Spleen (tissue), 7 donors: ENCODE measurements around the gene TENM4.

Source experiments
- CTCF ChIP-seq, 11 experiments: fragments of 200-600 bp in 7 of 11; fragments of 450-650 bp in 4 of 11; sonication (generic) in 4 of 11; IDR thresholded peaks in 8 of 11; conservative IDR thresholded peaks in 3 of 11; 1 replicate in 7 of 11; 2 replicates in 4 of 11; pipeline versions ENCODE4 v1.4.0 to v1.8.0; 2016 to 2021; ENCODE audit warnings: antibody characterized with exemption in 11 of 11, inconsistent platforms in 4 of 11, mild to moderate bottlenecking in 1 of 11
- POLR2A ChIP-seq, 3 donors: fragments of 450-650 bp; IDR thresholded peaks; one replicate each; pipeline ENCODE4 v1.5.1; 2017; ENCODE audit warnings: antibody characterized with exemption in 3 of 3, mild to moderate bottlenecking in 1 of 3
- donor health status: DM: no; HTN: no; CAD: no; lungs with moderate emphysema.
- donor health status: DM: no; HTN: no; CAD: no.
- donor health status: DM: no; HTN: no; CAD: no.

- TF ChIP-seq POLR2A (IDR thresholded peaks at IDR 0.05) = no peak
- TF ChIP-seq CTCF (IDR thresholded peaks at IDR 0.05 in 8 of 11, conservative IDR thresholded peaks at IDR 0.05 in 3 of 11) = no peak
Measured at GRCh38 chr11:79333355-79333754, 107.5 kb downstream of the TENM4 start.
